ENCODE data around the gene CAP2.

DNA sequence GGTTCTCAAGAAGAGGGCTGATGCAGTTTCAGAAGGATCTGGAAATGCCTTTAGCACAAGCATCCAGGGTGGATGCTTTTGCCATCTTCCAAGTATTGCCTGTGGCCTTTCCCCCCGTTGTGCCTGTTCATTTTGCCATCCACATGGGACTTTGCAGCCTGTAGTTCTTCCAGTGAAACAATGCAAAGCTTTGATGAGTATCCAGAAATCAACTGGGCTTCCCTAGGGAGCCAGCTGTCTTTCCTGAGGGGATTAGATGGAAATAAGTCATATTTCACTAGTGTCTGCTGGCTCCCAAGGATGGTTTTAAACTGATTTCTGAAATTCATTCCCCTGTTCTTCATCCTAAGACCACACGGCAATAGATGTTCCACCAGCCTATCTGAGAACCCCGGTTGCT is 63.3 kb downstream of the CAP2 start:
- TF ChIP-seq, protein P1, sequence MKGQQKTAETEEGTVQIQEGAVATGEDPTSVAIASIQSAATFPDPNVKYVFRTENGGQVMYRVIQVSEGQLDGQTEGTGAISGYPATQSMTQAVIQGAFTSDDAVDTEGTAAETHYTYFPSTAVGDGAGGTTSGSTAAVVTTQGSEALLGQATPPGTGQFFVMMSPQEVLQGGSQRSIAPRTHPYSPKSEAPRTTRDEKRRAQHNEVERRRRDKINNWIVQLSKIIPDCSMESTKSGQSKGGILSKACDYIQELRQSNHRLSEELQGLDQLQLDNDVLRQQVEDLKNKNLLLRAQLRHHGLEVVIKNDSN (IDR thresholded peaks at IDR 0.05): no peak
- TF ChIP-seq TAF1 (IDR thresholded peaks at IDR 0.05; ENCODE audit: low read depth) (no peak), MAX (IDR thresholded peaks at IDR 0.05) (no peak), CREB1 (IDR thresholded peaks at IDR 0.05; ENCODE audit: low read depth) (no peak), CEBPB (IDR thresholded peaks at IDR 0.05) (no peak), TCF12 (IDR thresholded peaks at IDR 0.05; ENCODE audit: low read depth) (no peak), EGR1 (IDR thresholded peaks at IDR 0.05) (no peak), EP300 (IDR thresholded peaks at IDR 0.05; ENCODE audit: borderline replicate concordance) (no peak)
- TF ChIP-seq, protein P2, sequence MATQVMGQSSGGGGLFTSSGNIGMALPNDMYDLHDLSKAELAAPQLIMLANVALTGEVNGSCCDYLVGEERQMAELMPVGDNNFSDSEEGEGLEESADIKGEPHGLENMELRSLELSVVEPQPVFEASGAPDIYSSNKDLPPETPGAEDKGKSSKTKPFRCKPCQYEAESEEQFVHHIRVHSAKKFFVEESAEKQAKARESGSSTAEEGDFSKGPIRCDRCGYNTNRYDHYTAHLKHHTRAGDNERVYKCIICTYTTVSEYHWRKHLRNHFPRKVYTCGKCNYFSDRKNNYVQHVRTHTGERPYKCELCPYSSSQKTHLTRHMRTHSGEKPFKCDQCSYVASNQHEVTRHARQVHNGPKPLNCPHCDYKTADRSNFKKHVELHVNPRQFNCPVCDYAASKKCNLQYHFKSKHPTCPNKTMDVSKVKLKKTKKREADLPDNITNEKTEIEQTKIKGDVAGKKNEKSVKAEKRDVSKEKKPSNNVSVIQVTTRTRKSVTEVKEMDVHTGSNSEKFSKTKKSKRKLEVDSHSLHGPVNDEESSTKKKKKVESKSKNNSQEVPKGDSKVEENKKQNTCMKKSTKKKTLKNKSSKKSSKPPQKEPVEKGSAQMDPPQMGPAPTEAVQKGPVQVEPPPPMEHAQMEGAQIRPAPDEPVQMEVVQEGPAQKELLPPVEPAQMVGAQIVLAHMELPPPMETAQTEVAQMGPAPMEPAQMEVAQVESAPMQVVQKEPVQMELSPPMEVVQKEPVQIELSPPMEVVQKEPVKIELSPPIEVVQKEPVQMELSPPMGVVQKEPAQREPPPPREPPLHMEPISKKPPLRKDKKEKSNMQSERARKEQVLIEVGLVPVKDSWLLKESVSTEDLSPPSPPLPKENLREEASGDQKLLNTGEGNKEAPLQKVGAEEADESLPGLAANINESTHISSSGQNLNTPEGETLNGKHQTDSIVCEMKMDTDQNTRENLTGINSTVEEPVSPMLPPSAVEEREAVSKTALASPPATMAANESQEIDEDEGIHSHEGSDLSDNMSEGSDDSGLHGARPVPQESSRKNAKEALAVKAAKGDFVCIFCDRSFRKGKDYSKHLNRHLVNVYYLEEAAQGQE (IDR thresholded peaks at IDR 0.05; ENCODE audit: low read depth): no peak
